Panc1 (cell line): ENCODE data around the gene TMEM43. TPM values are rescaled to one million over a fixed set of nuclear protein-coding genes. Genes with fewer than 3 reads are reported as not detected.

ENCODE experiments used
- ATAC-seq: fragments of 200-7000 bp; cut with Tn5 transposase; 2 replicates; pipeline ENCODE4 v1.9.1; 2020; ENCODE audit warnings: mild to moderate bottlenecking, moderate library complexity
- BruUV-seq: library from RNA; stranded (reverse); fragments of 400-500 nt; replicated peaks from 2 replicates; lab custom pipeline; 2021; lab: Mats Ljungman, UMichigan
- CTCF ChIA-PET: fragments of 300-600 bp; sonication (Branson Sonifier 250); formaldehyde crosslinking; loops from one replicate; lab custom pipeline; 2022; ENCODE audit warnings: antibody characterized with exemption; lab: Charles Lee
- POLR2A ChIA-PET: fragments of 300-600 bp; sonication (Branson Sonifier 250); formaldehyde crosslinking; loops from one replicate; lab custom pipeline; 2022; ENCODE audit warnings: antibody characterized with exemption; lab: Charles Lee
- DNase-seq: peaks from one replicate; pipeline ENCODE4 v3.0.0-alpha.2; 2010; ENCODE audit warnings: low read depth, low spot score
- H3K27ac ChIP-seq: 2 replicates; pipeline ENCODE4 v1.5.1; 2011; ENCODE audit warnings: mild to moderate bottlenecking, low read length, inconsistent platforms
- H3K27me3 ChIP-seq: fragments of 200-500 bp; sonication (Bioruptor generic); 2 replicates; pipeline ENCODE4 v1.6.0; 2014; ENCODE audit warnings: low read length, inconsistent platforms; ENCODE audit not compliant: control insufficient read depth, insufficient read depth
- H3K36me3 ChIP-seq: fragments of 200-500 bp; sonication (Bioruptor generic); 2 replicates; pipeline ENCODE4 v1.5.1; 2014; ENCODE audit warnings: inconsistent platforms, mild to moderate bottlenecking, low read length, moderate library complexity; ENCODE audit not compliant: control insufficient read depth, insufficient read depth
- H3K4me1 ChIP-seq: 2 replicates; pipeline ENCODE4 v1.5.1; 2011; ENCODE audit warnings: inconsistent platforms, mild to moderate bottlenecking, low read length, moderate library complexity; ENCODE audit not compliant: control insufficient read depth, insufficient read depth
- H3K4me3 ChIP-seq, 2 experiments: 2 replicates each; pipeline ENCODE4 v1.5.1; 2011 to 2012; ENCODE audit warnings: low read depth in 2 of 2, low read length in 2 of 2, mild to moderate bottlenecking in 2 of 2, inconsistent platforms in 1 of 2, moderate library complexity in 1 of 2
- H3K9me3 ChIP-seq: fragments of 200-500 bp; sonication (Bioruptor generic); 2 replicates; pipeline ENCODE4 v1.5.1; 2014; ENCODE audit warnings: low read depth, mild to moderate bottlenecking, inconsistent platforms, low read length, moderate library complexity; ENCODE audit not compliant: control insufficient read depth, insufficient read depth
- POLR2AphosphoS5 ChIP-seq: IDR thresholded peaks from 2 replicates; pipeline ENCODE4 v1.6.1; 2012; ENCODE audit warnings: mild to moderate bottlenecking, low read depth, low read length, moderate library complexity
- SIN3A ChIP-seq: IDR thresholded peaks from 2 replicates; pipeline ENCODE4 v1.6.1; 2012; ENCODE audit warnings: low read depth, mild to moderate bottlenecking, low read length, moderate library complexity, borderline replicate concordance; ENCODE audit not compliant: insufficient read depth
- TCF7L2 ChIP-seq: IDR thresholded peaks from 2 replicates; pipeline ENCODE4 v1.6.1; 2011; ENCODE audit warnings: mild to moderate bottlenecking, low read depth, low read length, inconsistent platforms
- in situ Hi-C: cut with HindIII; loops from 2 replicates; pipeline ENCODE4 v1.10.0; 2016; ENCODE audit warnings: low sequenced_read_pairs, low pct_unique_long_range_greater_than_20kb
- intact Hi-C: fragments of 100-400 bp; cut with micrococcal nuclease; formaldehyde crosslinking; loops from one replicate; pipeline ENCODE4 v1.10.0; 2022; ENCODE audit not compliant: unreplicated experiment
- total RNA-seq: library from RNA; stranded (reverse); gene quantifications from one replicate; pipeline ENCODE4 v1.2.1, GENCODE V29; 2021; ENCODE audit not compliant: unreplicated experiment
- TF ChIP-seq, protein P1 (sequence below), 2 experiments: IDR thresholded peaks; 2 replicates each; pipeline ENCODE4 v1.6.1; 2011 to 2012; ENCODE audit warnings: low read depth in 2 of 2, control low read depth in 1 of 2, low read length in 1 of 2, mild to moderate bottlenecking in 1 of 2, moderate library complexity in 1 of 2; ENCODE audit not compliant: insufficient read depth in 1 of 2
- TF ChIP-seq, protein P2 (sequence below): fragments of 450-650 bp; IDR thresholded peaks from 2 replicates; pipeline ENCODE4 v1.5.1; 2017; ENCODE audit warnings: mild to moderate bottlenecking

The TMEM43 gene
- total RNA-seq, 1 experiment from 2014 or later = 51.2 TPM

DNA sequence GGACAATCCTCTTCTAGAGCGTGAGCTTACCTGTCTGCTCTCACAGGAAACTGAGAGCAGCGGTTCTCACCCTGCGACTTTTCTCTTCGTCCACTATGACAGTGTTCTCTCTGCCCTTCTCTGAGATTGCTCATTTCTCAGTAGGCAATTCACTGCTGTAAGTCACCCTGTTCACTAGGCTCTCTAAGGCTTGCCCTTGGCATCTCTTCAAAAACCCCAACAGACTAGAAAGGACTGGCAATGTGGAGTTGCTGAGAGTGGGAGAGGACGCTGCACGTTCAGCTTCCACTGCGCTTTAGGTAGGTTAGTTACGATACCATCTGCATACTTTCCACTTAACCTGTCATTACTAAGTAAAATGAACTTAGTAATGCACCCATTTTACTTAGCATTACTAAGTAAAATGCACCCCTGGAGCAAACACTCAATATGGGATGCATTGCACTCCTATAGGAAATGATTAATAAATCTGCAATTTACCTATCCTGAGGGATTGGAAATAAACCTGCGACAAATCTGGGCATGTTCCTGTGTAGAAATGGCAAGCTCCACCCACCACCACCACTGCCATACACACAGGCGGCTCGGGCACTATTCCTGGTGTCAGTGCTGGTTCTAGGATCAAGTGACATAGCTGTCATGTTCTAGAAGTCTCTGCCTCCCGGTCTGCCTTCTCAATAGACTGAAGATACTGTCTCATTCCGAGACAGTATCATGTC is 32.1 kb downstream of the TMEM43 start:
- Histone ChIP-seq H3K27me3 (no peaks in the 10 kb centered on the region), H3K27ac (no peak overlapping the region), H3K9me3 (no peaks in the 10 kb centered on the region; the same call in 1 of the 2 replicates), H3K36me3 (no peaks in the 10 kb centered on the region; the same call in 1 of the 2 replicates), H3K4me3 (no peak overlapping the region), H3K4me1 (no peaks in the 10 kb centered on the region)
- POLR2A ChIA-PET = no interaction called here
- intact Hi-C loops = no loop called here
- CTCF ChIA-PET = no interaction called here
- DNase-seq (no peak), ATAC-seq (no peak)
- TF ChIP-seq, protein P1, sequence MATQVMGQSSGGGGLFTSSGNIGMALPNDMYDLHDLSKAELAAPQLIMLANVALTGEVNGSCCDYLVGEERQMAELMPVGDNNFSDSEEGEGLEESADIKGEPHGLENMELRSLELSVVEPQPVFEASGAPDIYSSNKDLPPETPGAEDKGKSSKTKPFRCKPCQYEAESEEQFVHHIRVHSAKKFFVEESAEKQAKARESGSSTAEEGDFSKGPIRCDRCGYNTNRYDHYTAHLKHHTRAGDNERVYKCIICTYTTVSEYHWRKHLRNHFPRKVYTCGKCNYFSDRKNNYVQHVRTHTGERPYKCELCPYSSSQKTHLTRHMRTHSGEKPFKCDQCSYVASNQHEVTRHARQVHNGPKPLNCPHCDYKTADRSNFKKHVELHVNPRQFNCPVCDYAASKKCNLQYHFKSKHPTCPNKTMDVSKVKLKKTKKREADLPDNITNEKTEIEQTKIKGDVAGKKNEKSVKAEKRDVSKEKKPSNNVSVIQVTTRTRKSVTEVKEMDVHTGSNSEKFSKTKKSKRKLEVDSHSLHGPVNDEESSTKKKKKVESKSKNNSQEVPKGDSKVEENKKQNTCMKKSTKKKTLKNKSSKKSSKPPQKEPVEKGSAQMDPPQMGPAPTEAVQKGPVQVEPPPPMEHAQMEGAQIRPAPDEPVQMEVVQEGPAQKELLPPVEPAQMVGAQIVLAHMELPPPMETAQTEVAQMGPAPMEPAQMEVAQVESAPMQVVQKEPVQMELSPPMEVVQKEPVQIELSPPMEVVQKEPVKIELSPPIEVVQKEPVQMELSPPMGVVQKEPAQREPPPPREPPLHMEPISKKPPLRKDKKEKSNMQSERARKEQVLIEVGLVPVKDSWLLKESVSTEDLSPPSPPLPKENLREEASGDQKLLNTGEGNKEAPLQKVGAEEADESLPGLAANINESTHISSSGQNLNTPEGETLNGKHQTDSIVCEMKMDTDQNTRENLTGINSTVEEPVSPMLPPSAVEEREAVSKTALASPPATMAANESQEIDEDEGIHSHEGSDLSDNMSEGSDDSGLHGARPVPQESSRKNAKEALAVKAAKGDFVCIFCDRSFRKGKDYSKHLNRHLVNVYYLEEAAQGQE (IDR thresholded peaks at IDR 0.05; ENCODE audit: insufficient read depth in 1 of 2, low read depth in 2 of 2, low read length in 1 of 2) = no peak
- TF ChIP-seq POLR2AphosphoS5 (no peak), TCF7L2 (no peak), SIN3A (no peak)
- TF ChIP-seq, protein P2, sequence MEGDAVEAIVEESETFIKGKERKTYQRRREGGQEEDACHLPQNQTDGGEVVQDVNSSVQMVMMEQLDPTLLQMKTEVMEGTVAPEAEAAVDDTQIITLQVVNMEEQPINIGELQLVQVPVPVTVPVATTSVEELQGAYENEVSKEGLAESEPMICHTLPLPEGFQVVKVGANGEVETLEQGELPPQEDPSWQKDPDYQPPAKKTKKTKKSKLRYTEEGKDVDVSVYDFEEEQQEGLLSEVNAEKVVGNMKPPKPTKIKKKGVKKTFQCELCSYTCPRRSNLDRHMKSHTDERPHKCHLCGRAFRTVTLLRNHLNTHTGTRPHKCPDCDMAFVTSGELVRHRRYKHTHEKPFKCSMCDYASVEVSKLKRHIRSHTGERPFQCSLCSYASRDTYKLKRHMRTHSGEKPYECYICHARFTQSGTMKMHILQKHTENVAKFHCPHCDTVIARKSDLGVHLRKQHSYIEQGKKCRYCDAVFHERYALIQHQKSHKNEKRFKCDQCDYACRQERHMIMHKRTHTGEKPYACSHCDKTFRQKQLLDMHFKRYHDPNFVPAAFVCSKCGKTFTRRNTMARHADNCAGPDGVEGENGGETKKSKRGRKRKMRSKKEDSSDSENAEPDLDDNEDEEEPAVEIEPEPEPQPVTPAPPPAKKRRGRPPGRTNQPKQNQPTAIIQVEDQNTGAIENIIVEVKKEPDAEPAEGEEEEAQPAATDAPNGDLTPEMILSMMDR = no peak
- in situ Hi-C loops = no loop called here
- BruUV-seq = no TSS peak

DNA sequence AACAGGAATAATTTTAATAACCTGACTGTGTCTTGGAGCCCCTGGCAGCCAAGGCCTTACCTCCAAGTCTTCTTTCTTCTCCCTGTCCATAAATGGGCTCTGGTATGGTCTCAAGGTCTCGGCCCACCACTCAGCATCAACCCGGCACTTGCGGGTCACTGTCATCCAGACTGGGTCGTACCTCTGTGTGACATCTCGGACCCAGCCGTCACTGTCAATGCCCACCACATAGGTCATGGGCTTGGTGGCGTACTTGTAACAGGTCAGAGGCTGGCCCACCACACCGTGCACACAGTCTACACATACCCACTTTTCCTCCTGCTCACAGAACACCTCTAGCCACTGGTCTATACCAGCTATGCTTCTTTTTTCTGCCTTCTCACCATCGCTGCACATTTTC is 33.1 kb downstream of the TMEM43 start:
- Histone ChIP-seq H3K27me3 (no peaks in the 10 kb centered on the region), H3K4me3 (no peak overlapping the region), H3K9me3 (no peaks in the 10 kb centered on the region; the same call in 1 of the 2 replicates), H3K4me1 (no peaks in the 10 kb centered on the region), H3K27ac (no peak overlapping the region), H3K36me3 (peaks cover 2% of the 10 kb centered on the region; the same call in 1 of the 2 replicates)
- TF ChIP-seq TCF7L2 (no peak), POLR2AphosphoS5 (no peak), SIN3A (no peak)
- TF ChIP-seq, protein P2 = no peak
- TF ChIP-seq, protein P1 (IDR thresholded peaks at IDR 0.05; ENCODE audit: insufficient read depth in 1 of 2, low read depth in 2 of 2, low read length in 1 of 2) = no peak
- POLR2A ChIA-PET = no interaction called here
- in situ Hi-C loops = no loop called here
- CTCF ChIA-PET = no interaction called here
- intact Hi-C loops = no loop called here
- no peak for DNase-seq
- no peak for ATAC-seq
- no TSS peak for BruUV-seq
